Measurements from ENCODE around the gene ZNF492. TPM values are rescaled to one million over a fixed set of nuclear protein-coding genes. Genes with fewer than 3 reads are reported as not detected.

The ZNF492 gene
- total RNA-seq: under 0.01 and 0.09 TPM in 2 replicates

GRCh38 chr19:22633706-22634449, at the start of gene ZNF492:
Gene ZNF492, plus strand, starts transcription at chr19:22634324. Its CDS starts 19,076 bp downstream, at chr19:22653400.

Other genes starting within 250 kb of the ZNF492 start
- gene ZNF98, start 212.0 kb upstream of the ZNF492 start, total RNA-seq: not detected in 2 replicates
- gene ZNF99, start 149.8 kb downstream of the ZNF492 start, total RNA-seq: not detected in 2 replicates
- gene ZNF723, start 198.0 kb downstream of the ZNF492 start, total RNA-seq: not detected in 2 replicates

Measured in smooth muscle cell of bladder (primary cell).